ENCODE results near the gene GID8.
A peak's percentile ranks its signal among the peaks of the same experiment; 100 is the strongest.

GID8 gene

GRCh38 chr20:62938105-62938888 lies at the start of gene GID8:
Gene GID8, plus strand, starts transcription at chr20:62938147. Its CDS starts 3,356 bp downstream, at chr20:62941503.
- peak within 1 kb of the TSS; percentile 97 to 99 (median 99) for H3K27ac Mint-ChIP-seq
- peaks cover 32% of the 10 kb centered on the region for H3K4me1 Mint-ChIP-seq
- no peaks in the 10 kb centered on the region for H3K9me3 Mint-ChIP-seq
- H3K36me3 Mint-ChIP-seq (ENCODE audit: low read depth), result peaks cover 21% of the 10 kb centered on the region
- no peak for TF ChIP-seq CTCF (IDR thresholded peaks at IDR 0.05; ENCODE audit: unreplicated experiment in 3 of 3)
- H3K27me3 Mint-ChIP-seq (ENCODE audit: low read depth), result no peaks in the 10 kb centered on the region
- H3K4me3 Mint-ChIP-seq, result peak within 1 kb of the TSS; percentile 90 to 100 (median 98)

- Mint-ChIP-seq H3K4me3 (no peak overlapping the region), H3K4me1 (peaks cover 14% of the 10 kb centered on the region), H3K27me3 (ENCODE audit: low read depth) (no peaks in the 10 kb centered on the region), H3K9me3 (no peaks in the 10 kb centered on the region), H3K36me3 (ENCODE audit: low read depth) (peaks cover 66% of the 10 kb centered on the region), H3K27ac (no peak overlapping the region)
- no peak for TF ChIP-seq CTCF (IDR thresholded peaks at IDR 0.05; ENCODE audit: unreplicated experiment in 3 of 3)
Measured at GRCh38 chr20:62888406-62888805, 49.5 kb upstream of the GID8 start.

GRCh38 chr20:62888910-62889309 lies 49.0 kb upstream of the GID8 start:
- H3K27ac Mint-ChIP-seq, result no peak overlapping the region
- H3K9me3 Mint-ChIP-seq, result no peaks in the 10 kb centered on the region
- no peaks in the 10 kb centered on the region for H3K27me3 Mint-ChIP-seq (ENCODE audit: low read depth)
- H3K4me1 Mint-ChIP-seq, result peaks cover 14% of the 10 kb centered on the region
- no peak overlapping the region for H3K4me3 Mint-ChIP-seq
- peaks cover 70% of the 10 kb centered on the region for H3K36me3 Mint-ChIP-seq (ENCODE audit: low read depth)
- no peak for TF ChIP-seq CTCF (IDR thresholded peaks at IDR 0.05; ENCODE audit: unreplicated experiment in 3 of 3)

- Mint-ChIP-seq H3K36me3 (ENCODE audit: low read depth) (peaks cover 71% of the 10 kb centered on the region), H3K9me3 (no peaks in the 10 kb centered on the region), H3K4me3 (no peak overlapping the region), H3K4me1 (peaks cover 14% of the 10 kb centered on the region), H3K27me3 (ENCODE audit: low read depth) (no peaks in the 10 kb centered on the region), H3K27ac (no peak overlapping the region)
- TF ChIP-seq CTCF (IDR thresholded peaks at IDR 0.05; ENCODE audit: unreplicated experiment in 3 of 3), result no peak
Measured at GRCh38 chr20:62889411-62889810, 48.5 kb upstream of the GID8 start.

GRCh38 chr20:62889871-62890270 lies 48.1 kb upstream of the GID8 start:
- peaks cover 14% of the 10 kb centered on the region for H3K4me1 Mint-ChIP-seq
- no peak overlapping the region for H3K4me3 Mint-ChIP-seq
- no peaks in the 10 kb centered on the region for H3K9me3 Mint-ChIP-seq
- no peak overlapping the region for H3K27ac Mint-ChIP-seq
- TF ChIP-seq CTCF (IDR thresholded peaks at IDR 0.05; ENCODE audit: unreplicated experiment in 3 of 3), result no peak
- peaks cover 74% of the 10 kb centered on the region for H3K36me3 Mint-ChIP-seq (ENCODE audit: low read depth)
- H3K27me3 Mint-ChIP-seq (ENCODE audit: low read depth), result no peaks in the 10 kb centered on the region

- Mint-ChIP-seq H3K36me3 (ENCODE audit: low read depth) (peaks cover 79% of the 10 kb centered on the region), H3K27ac (no peak overlapping the region), H3K9me3 (no peaks in the 10 kb centered on the region), H3K4me3 (no peak overlapping the region), H3K27me3 (ENCODE audit: low read depth) (no peaks in the 10 kb centered on the region), H3K4me1 (peaks cover 14% of the 10 kb centered on the region)
- TF ChIP-seq CTCF (IDR thresholded peaks at IDR 0.05; ENCODE audit: unreplicated experiment in 3 of 3), result no peak
Measured at GRCh38 chr20:62890444-62890843, 47.5 kb upstream of the GID8 start.

Measured in nephron (organoid).